HEK293 (cell line): ENCODE measurements around the gene SHISA9.

ENCODE experiments used
- CTCF ChIA-PET: fragments of 350-600 bp; formaldehyde crosslinking; extraction: SDS; loops from one replicate; lab custom pipeline; 2021; ENCODE audit warnings: antibody characterized with exemption; lab: Yijun Ruan, JAX
- POLR2A ChIA-PET: fragments of 300-600 bp; formaldehyde crosslinking; extraction: SDS; loops from one replicate; lab custom pipeline; 2020; ENCODE audit warnings: antibody characterized with exemption, inconsistent platforms; lab: Yijun Ruan, JAX
- H3K27ac ChIP-seq: fragments of 200-500 bp; sonication (Bioruptor generic); 2 replicates; pipeline ENCODE4 v1.5.1; 2014; ENCODE audit warnings: low read depth, low read length, control low read depth, inconsistent platforms; ENCODE audit errors: extremely low read depth
- H3K36me3 ChIP-seq, 2 experiments: fragments of 200-500 bp in 1 of 2; sonication (Bioruptor generic) in 1 of 2; 1 replicate in 1 of 2; 2 replicates in 1 of 2; pipeline ENCODE4 v1.5.1; 2014 to 2017; ENCODE audit warnings: inconsistent platforms in 2 of 2, low read length in 2 of 2; ENCODE audit not compliant: control insufficient read depth in 2 of 2, insufficient read depth in 1 of 2
- H3K4me1 ChIP-seq: fragments of 200-500 bp; sonication (Bioruptor generic); 2 replicates; pipeline ENCODE4 v1.5.1; 2014; ENCODE audit warnings: mild to moderate bottlenecking, low read length, inconsistent platforms; ENCODE audit not compliant: control insufficient read depth, insufficient read depth
- H3K4me3 ChIP-seq: 2 replicates; pipeline ENCODE4 v1.5.1; 2011; ENCODE audit warnings: low read depth, mild to moderate bottlenecking, control low read depth, low read length, moderate library complexity
- H3K9me3 ChIP-seq: fragments of 200-500 bp; sonication (Bioruptor generic); 2 replicates; pipeline ENCODE4 v1.5.1; 2014; ENCODE audit warnings: low read depth, low read length, inconsistent platforms; ENCODE audit not compliant: control insufficient read depth, insufficient read depth
- KLF1 ChIP-seq: fragments of 450-650 bp; formaldehyde crosslinking; IDR thresholded peaks from 2 replicates; pipeline ENCODE4 v1.5.1; 2016; ENCODE audit warnings: missing biosample characterization, missing genetic modification characterization
- SCRT2 ChIP-seq: fragments of 450-650 bp; formaldehyde crosslinking; IDR thresholded peaks from 2 replicates; pipeline ENCODE4 v1.5.1; 2016; ENCODE audit warnings: missing biosample characterization, missing genetic modification characterization
- WT1 ChIP-seq: fragments of 450-650 bp; formaldehyde crosslinking; IDR thresholded peaks from 2 replicates; pipeline ENCODE4 v1.5.1; 2016; ENCODE audit warnings: missing biosample characterization, missing genetic modification characterization
- YY2 ChIP-seq: fragments of 450-650 bp; formaldehyde crosslinking; IDR thresholded peaks from 2 replicates; pipeline ENCODE4 v1.5.1; 2016; ENCODE audit warnings: missing biosample characterization, missing genetic modification characterization
- ZBTB7A ChIP-seq: fragments of 450-650 bp; formaldehyde crosslinking; IDR thresholded peaks from 2 replicates; pipeline ENCODE4 v1.5.1; 2016; ENCODE audit warnings: low read depth, missing biosample characterization, missing genetic modification characterization
- ZNF112 ChIP-seq: fragments of 450-650 bp; formaldehyde crosslinking; IDR thresholded peaks from 2 replicates; pipeline ENCODE4 v1.5.0; 2017; ENCODE audit warnings: missing biosample characterization, missing genetic modification characterization
- ZNF16 ChIP-seq: fragments of 450-650 bp; formaldehyde crosslinking; IDR thresholded peaks from 2 replicates; pipeline ENCODE4 v1.5.1; 2016; ENCODE audit warnings: low read depth, missing biosample characterization, missing genetic modification characterization
- ZNF175 ChIP-seq: fragments of 450-650 bp; formaldehyde crosslinking; IDR thresholded peaks from 2 replicates; pipeline ENCODE4 v1.5.1; 2016; ENCODE audit warnings: missing biosample characterization, missing genetic modification characterization
- ZNF19 ChIP-seq: fragments of 450-650 bp; formaldehyde crosslinking; IDR thresholded peaks from 2 replicates; pipeline ENCODE4; 2016; ENCODE audit warnings: missing biosample characterization, missing genetic modification characterization, low read depth
- ZNF221 ChIP-seq: fragments of 450-650 bp; formaldehyde crosslinking; IDR thresholded peaks from 2 replicates; pipeline ENCODE4 v1.5.1; 2017; ENCODE audit warnings: missing biosample characterization, missing genetic modification characterization, borderline replicate concordance
- ZNF239 ChIP-seq: fragments of 450-650 bp; formaldehyde crosslinking; IDR thresholded peaks from 2 replicates; pipeline ENCODE4 v1.5.1; 2016; ENCODE audit warnings: missing biosample characterization, missing genetic modification characterization
- ZNF426 ChIP-seq: fragments of 450-650 bp; formaldehyde crosslinking; IDR thresholded peaks from 2 replicates; pipeline ENCODE4 v1.5.1; 2017; ENCODE audit warnings: missing biosample characterization, missing genetic modification characterization, mild to moderate bottlenecking, inconsistent platforms, moderate library complexity
- ZNF544 ChIP-seq: fragments of 450-650 bp; formaldehyde crosslinking; IDR thresholded peaks from 2 replicates; pipeline ENCODE4 v1.5.0; 2017; ENCODE audit warnings: missing biosample characterization, missing genetic modification characterization
- ZNF658 ChIP-seq: fragments of 450-650 bp; formaldehyde crosslinking; IDR thresholded peaks from 2 replicates; pipeline ENCODE4; 2016; ENCODE audit warnings: missing biosample characterization, missing genetic modification characterization
- ZNF660 ChIP-seq: fragments of 450-650 bp; IDR thresholded peaks from 2 replicates; pipeline ENCODE4 v1.5.1; 2018; ENCODE audit warnings: missing biosample characterization, mild to moderate bottlenecking, missing genetic modification characterization
- ZNF701 ChIP-seq: fragments of 450-650 bp; formaldehyde crosslinking; IDR thresholded peaks from 2 replicates; pipeline ENCODE4 v1.5.1; 2016; ENCODE audit warnings: missing biosample characterization, missing genetic modification characterization
- ZNF777 ChIP-seq: fragments of 450-650 bp; formaldehyde crosslinking; IDR thresholded peaks from 2 replicates; pipeline ENCODE4 v1.5.1; 2017; ENCODE audit warnings: missing biosample characterization, missing genetic modification characterization, borderline replicate concordance
- ZNF792 ChIP-seq: fragments of 450-650 bp; formaldehyde crosslinking; IDR thresholded peaks from 2 replicates; pipeline ENCODE4 v1.5.1; 2016; ENCODE audit warnings: missing biosample characterization, missing genetic modification characterization
- ZSCAN16 ChIP-seq: fragments of 450-650 bp; formaldehyde crosslinking; IDR thresholded peaks from 2 replicates; pipeline ENCODE4 v1.5.1; 2016; ENCODE audit warnings: missing biosample characterization, missing genetic modification characterization
- ZSCAN30 ChIP-seq: fragments of 450-650 bp; IDR thresholded peaks from 2 replicates; pipeline ENCODE4 v1.5.1; 2018; ENCODE audit warnings: missing biosample characterization, mild to moderate bottlenecking, missing genetic modification characterization, moderate library complexity
- TF ChIP-seq, protein P1 (sequence below): fragments of 450-650 bp; formaldehyde crosslinking; IDR thresholded peaks from 2 replicates; pipeline ENCODE4 v1.5.1; 2016; ENCODE audit warnings: missing biosample characterization, missing genetic modification characterization, borderline replicate concordance

SHISA9 gene

GRCh38 chr16:13143551-13143950 is 242.2 kb downstream of the SHISA9 start (continued):
- TF ChIP-seq ZNF19 (tag by site-specific recombination) (no peak), ZSCAN30 (tag by site-specific recombination) (no peak), ZNF701 (tag by site-specific recombination) (no peak), ZNF221 (no peak), ZNF658 (tag by site-specific recombination) (no peak), ZNF426 (tag by site-specific recombination) (no peak)
- TF ChIP-seq, protein P1, sequence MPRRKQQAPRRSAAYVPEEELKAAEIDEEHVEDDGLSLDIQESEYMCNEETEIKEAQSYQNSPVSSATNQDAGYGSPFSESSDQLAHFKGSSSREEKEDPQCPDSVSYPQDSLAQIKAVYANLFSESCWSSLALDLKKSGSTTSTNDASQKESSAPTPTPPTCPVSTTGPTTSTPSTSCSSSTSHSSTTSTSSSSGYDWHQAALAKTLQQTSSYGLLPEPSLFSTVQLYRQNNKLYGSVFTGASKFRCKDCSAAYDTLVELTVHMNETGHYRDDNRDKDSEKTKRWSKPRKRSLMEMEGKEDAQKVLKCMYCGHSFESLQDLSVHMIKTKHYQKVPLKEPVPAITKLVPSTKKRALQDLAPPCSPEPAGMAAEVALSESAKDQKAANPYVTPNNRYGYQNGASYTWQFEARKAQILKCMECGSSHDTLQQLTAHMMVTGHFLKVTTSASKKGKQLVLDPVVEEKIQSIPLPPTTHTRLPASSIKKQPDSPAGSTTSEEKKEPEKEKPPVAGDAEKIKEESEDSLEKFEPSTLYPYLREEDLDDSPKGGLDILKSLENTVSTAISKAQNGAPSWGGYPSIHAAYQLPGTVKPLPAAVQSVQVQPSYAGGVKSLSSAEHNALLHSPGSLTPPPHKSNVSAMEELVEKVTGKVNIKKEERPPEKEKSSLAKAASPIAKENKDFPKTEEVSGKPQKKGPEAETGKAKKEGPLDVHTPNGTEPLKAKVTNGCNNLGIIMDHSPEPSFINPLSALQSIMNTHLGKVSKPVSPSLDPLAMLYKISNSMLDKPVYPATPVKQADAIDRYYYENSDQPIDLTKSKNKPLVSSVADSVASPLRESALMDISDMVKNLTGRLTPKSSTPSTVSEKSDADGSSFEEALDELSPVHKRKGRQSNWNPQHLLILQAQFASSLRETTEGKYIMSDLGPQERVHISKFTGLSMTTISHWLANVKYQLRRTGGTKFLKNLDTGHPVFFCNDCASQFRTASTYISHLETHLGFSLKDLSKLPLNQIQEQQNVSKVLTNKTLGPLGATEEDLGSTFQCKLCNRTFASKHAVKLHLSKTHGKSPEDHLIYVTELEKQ (tag by site-specific recombination), result no peak

DNA sequence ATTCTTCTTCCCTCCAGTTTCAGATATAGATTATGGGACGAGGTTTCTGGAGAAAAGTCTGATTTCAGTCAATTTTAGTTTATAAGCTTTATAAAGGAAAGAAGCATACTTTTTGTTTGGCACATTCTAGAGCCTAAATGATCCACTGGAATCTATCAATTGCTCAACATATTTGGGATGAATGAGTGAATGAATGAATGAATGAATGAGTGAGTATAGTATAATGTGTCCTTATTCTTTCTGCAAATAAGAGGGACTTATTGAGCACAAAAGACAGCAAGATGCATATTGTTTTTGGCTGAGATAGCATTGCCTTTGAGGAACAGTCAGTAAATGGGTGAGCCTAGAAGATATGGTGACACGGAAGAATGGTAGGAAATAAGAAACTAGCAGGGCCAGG is 245.4 kb downstream of the SHISA9 start:
- ChIA-PET CTCF (no interaction called here), POLR2A (no interaction called here)
- H3K9me3 ChIP-seq, result no peaks in the 10 kb centered on the region
- no peak overlapping the region for H3K4me3 ChIP-seq
- no peaks in the 10 kb centered on the region for H3K36me3 ChIP-seq
- H3K27ac ChIP-seq, result no peak overlapping the region
- TF ChIP-seq ZSCAN16, result no peak
- TF ChIP-seq ZNF112 (tag by site-specific recombination), result no peak
- no peak for TF ChIP-seq ZNF175 (tag by site-specific recombination)
- TF ChIP-seq ZNF777 (tag by site-specific recombination), result no peak
- no peak for TF ChIP-seq WT1 (tag by site-specific recombination)
- no peak for TF ChIP-seq ZNF660
- H3K4me1 ChIP-seq, result no peaks in the 10 kb centered on the region

- Histone ChIP-seq H3K4me3 (no peak overlapping the region), H3K36me3 (no peaks in the 10 kb centered on the region), H3K4me1 (no peaks in the 10 kb centered on the region), H3K9me3 (no peaks in the 10 kb centered on the region), H3K27ac (no peak overlapping the region)
- TF ChIP-seq ZNF19 (tag by site-specific recombination), result no peak
- no peak for TF ChIP-seq ZNF544
- no peak for TF ChIP-seq YY2
- CTCF ChIA-PET, result no interaction called here
- POLR2A ChIA-PET, result no interaction called here
Observed at GRCh38 chr16:13148294-13148693, 246.9 kb downstream of the SHISA9 start.

- Histone ChIP-seq H3K4me3 (no peak overlapping the region), H3K4me1 (no peaks in the 10 kb centered on the region), H3K36me3 (no peaks in the 10 kb centered on the region), H3K9me3 (no peaks in the 10 kb centered on the region), H3K27ac (no peak overlapping the region)
- ChIA-PET POLR2A (no interaction called here), CTCF (no interaction called here)
- TF ChIP-seq ZNF239, result no peak
- no peak for TF ChIP-seq ZNF16 (tag by site-specific recombination)
- TF ChIP-seq ZNF792, result no peak
- TF ChIP-seq ZBTB7A (tag by site-specific recombination), result no peak
- no peak for TF ChIP-seq KLF1 (tag by site-specific recombination)
- peak; percentile 64 for TF ChIP-seq SCRT2
Observed at GRCh38 chr16:13148836-13149235, 247.4 kb downstream of the SHISA9 start.
